Mesenchymal stem cell (in vitro differentiated cells and primary cell): ENCODE measurements around the gene SLC25A39.

Source experiments
- DNase-seq: peaks from one replicate; pipeline ENCODE4 v3.0.0-alpha.2; 2013
- H2AFZ ChIP-seq: one replicate; pipeline ENCODE4 v1.6.1; 2013; ENCODE audit warnings: low read depth, mild to moderate bottlenecking, control low read depth, inconsistent platforms, low read length, moderate library complexity
- H2AK5ac ChIP-seq: 2 replicates; pipeline ENCODE4 v1.6.1; 2013; ENCODE audit warnings: low read length, moderate library complexity, mild to moderate bottlenecking, inconsistent platforms; ENCODE audit not compliant: severe bottlenecking
- H2BK120ac ChIP-seq: one replicate; pipeline ENCODE4 v1.6.1; 2013; ENCODE audit warnings: low read depth, mild to moderate bottlenecking, inconsistent platforms, low read length, moderate library complexity
- H2BK12ac ChIP-seq, 2 experiments: one replicate each; pipeline ENCODE4 v1.6.1; 2013; ENCODE audit warnings: inconsistent platforms in 2 of 2, low read length in 2 of 2, mild to moderate bottlenecking in 2 of 2, moderate library complexity in 2 of 2, control low read depth in 1 of 2
- H2BK15ac ChIP-seq: one replicate; pipeline ENCODE4 v1.6.1; 2013; ENCODE audit warnings: mild to moderate bottlenecking, low read depth, inconsistent platforms; ENCODE audit not compliant: poor library complexity, severe bottlenecking
- H2BK5ac ChIP-seq: 2 replicates; pipeline ENCODE4 v1.6.1; 2013; ENCODE audit warnings: low read depth, mild to moderate bottlenecking, low read length, control low read depth, inconsistent platforms; ENCODE audit not compliant: poor library complexity, severe bottlenecking
- H3K14ac ChIP-seq, 2 experiments: one replicate each; pipeline ENCODE4 v1.6.1; 2013; ENCODE audit warnings: inconsistent platforms in 2 of 2, low read length in 2 of 2, control low read depth in 1 of 2, mild to moderate bottlenecking in 1 of 2, moderate library complexity in 1 of 2
- H3K18ac ChIP-seq, 2 experiments: one replicate each; pipeline ENCODE4 v1.6.1; 2013; ENCODE audit warnings: inconsistent platforms in 2 of 2, low read length in 2 of 2, control low read depth in 1 of 2, low read depth in 1 of 2, mild to moderate bottlenecking in 1 of 2
- H3K23ac ChIP-seq, 2 experiments: one replicate each; pipeline ENCODE4 v1.6.1; 2013; ENCODE audit warnings: inconsistent platforms in 2 of 2, low read length in 2 of 2, mild to moderate bottlenecking in 2 of 2, moderate library complexity in 2 of 2, control low read depth in 1 of 2
- H3K27ac ChIP-seq: 2 replicates; pipeline ENCODE4 v1.5.1; 2013; ENCODE audit warnings: mild to moderate bottlenecking, moderate library complexity, low read length, control low read depth, inconsistent platforms; ENCODE audit not compliant: poor library complexity, severe bottlenecking
- H3K27me3 ChIP-seq, 2 experiments: 2 replicates each; pipeline versions ENCODE4 v1.6.1 to v1.7.0; 2013; ENCODE audit warnings: low read length in 2 of 2, mild to moderate bottlenecking in 2 of 2, moderate library complexity in 2 of 2, control low read depth in 1 of 2, inconsistent platforms in 1 of 2; ENCODE audit not compliant: control insufficient read depth in 1 of 2, insufficient read depth in 1 of 2
- H3K36me3 ChIP-seq, 2 experiments: 2 replicates each; pipeline versions ENCODE4 v1.6.1 to v1.7.0; 2013; ENCODE audit warnings: low read length in 2 of 2, control low read depth in 1 of 2, inconsistent platforms in 1 of 2, low read depth in 1 of 2, mild to moderate bottlenecking in 1 of 2; ENCODE audit not compliant: insufficient read depth in 2 of 2, control insufficient read depth in 1 of 2
- H3K4ac ChIP-seq, 2 experiments: one replicate each; pipeline ENCODE4 v1.6.1; 2013; ENCODE audit warnings: inconsistent platforms in 2 of 2, low read length in 2 of 2, mild to moderate bottlenecking in 2 of 2, moderate library complexity in 2 of 2, control low read depth in 1 of 2, low read depth in 1 of 2
- H3K4me1 ChIP-seq: 2 replicates; pipeline ENCODE4 v1.6.1; 2013; ENCODE audit warnings: low read depth, low read length, control low read depth; ENCODE audit not compliant: control insufficient read depth, insufficient read depth
- H3K4me2 ChIP-seq: 2 replicates; pipeline ENCODE4 v1.6.1; 2013; ENCODE audit warnings: low read length, mild to moderate bottlenecking, inconsistent platforms; ENCODE audit not compliant: poor library complexity, severe bottlenecking
- H3K4me3 ChIP-seq, 2 experiments: 2 replicates each; pipeline versions ENCODE4 v1.5.1 to v1.7.0; 2013; ENCODE audit warnings: low read length in 2 of 2, mild to moderate bottlenecking in 2 of 2, control low read depth in 1 of 2, low read depth in 1 of 2; ENCODE audit not compliant: insufficient read depth in 1 of 2
- H3K79me1 ChIP-seq: replicated peaks from 2 replicates; pipeline ENCODE4 v1.6.1; 2013; ENCODE audit warnings: mild to moderate bottlenecking, control low read depth, low read length, inconsistent platforms; ENCODE audit not compliant: poor library complexity, severe bottlenecking
- H3K9ac ChIP-seq: 2 replicates; pipeline ENCODE4 v1.7.0; 2013; ENCODE audit warnings: mild to moderate bottlenecking, low read length, moderate library complexity
- H3K9me3 ChIP-seq: 2 replicates; pipeline ENCODE4 v1.7.0; 2013; ENCODE audit warnings: mild to moderate bottlenecking, low read length; ENCODE audit not compliant: control insufficient read depth
- H4K8ac ChIP-seq: one replicate; pipeline ENCODE4 v1.6.1; 2013; ENCODE audit warnings: inconsistent platforms, mild to moderate bottlenecking, low read length, moderate library complexity
- H4K91ac ChIP-seq: one replicate; pipeline ENCODE4 v1.6.1; 2013; ENCODE audit warnings: mild to moderate bottlenecking, low read length, inconsistent platforms
- WGBS: methylation state at CpG from one replicate; pipeline ENCODE4 v1.1.7; 2013; ENCODE audit warnings: mixed read lengths; 5-methylcytosine and 5-hydroxymethylcytosine counted together

Gene SLC25A39

GRCh38 chr17:44323359-44324091, 1.1 kb downstream of the SLC25A39 start:
- H3K23ac ChIP-seq = peak overlapping the region; percentile 65 to 98
- peak overlapping the region; percentile 92 for H3K4me3 ChIP-seq
- H4K8ac ChIP-seq = no peak overlapping the region
- peak overlapping the region; percentile 87 for H3K9ac ChIP-seq
- H3K18ac ChIP-seq = peak overlapping the region in 1 of 2 experiments; percentile 53
- H3K14ac ChIP-seq = peak overlapping the region in 1 of 2 experiments; percentile 92
- 75% methylated on average over 24 of the region's 27 CpGs for WGBS
- no peaks in the 10 kb centered on the region for H3K27me3 ChIP-seq
- no peaks in the 10 kb centered on the region for H3K9me3 ChIP-seq
- H3K27ac ChIP-seq = no peak overlapping the region
- peak overlapping the region; percentile 65 for H2BK15ac ChIP-seq
- H2BK5ac ChIP-seq = no peak overlapping the region
- H3K79me1 ChIP-seq = peaks cover 28% of the 10 kb centered on the region
- H2BK120ac ChIP-seq = no peak overlapping the region
- peak overlapping the region in 1 of 2 experiments; percentile 77 for H2BK12ac ChIP-seq
- peak overlapping the region; percentile 96 for H3K4me2 ChIP-seq
- peaks cover 33 to 41% of the 10 kb centered on the region in 2 experiments for H3K36me3 ChIP-seq
- DNase-seq = no peak
- peak overlapping the region; percentile 28 for H4K91ac ChIP-seq
- H2AK5ac ChIP-seq = no peak overlapping the region
- H3K4ac ChIP-seq = peak overlapping the region; percentile 21 to 90
- peaks cover 20% of the 10 kb centered on the region for H3K4me1 ChIP-seq
- no peak overlapping the region for H2AFZ ChIP-seq

- no peak overlapping the region for H2BK120ac ChIP-seq
- WGBS = 97% methylated on average over 11 of the region's 11 CpGs
These were observed 2.3 kb downstream of the SLC25A39 start for GRCh38 chr17:44322236-44322895.

GRCh38 chr17:44321246-44322120, 3.1 kb downstream of the SLC25A39 start:
- WGBS = 95% methylated on average over 19 of the region's 21 CpGs
- no peak overlapping the region for H2BK5ac ChIP-seq
- no peak overlapping the region for H3K23ac ChIP-seq
- H3K27ac ChIP-seq = no peak overlapping the region
- no peaks in the 10 kb centered on the region for H3K9me3 ChIP-seq
- peaks cover 33 to 48% of the 10 kb centered on the region in 2 experiments for H3K36me3 ChIP-seq
- H4K8ac ChIP-seq = no peak overlapping the region
- H2AFZ ChIP-seq = no peak overlapping the region
- no peak overlapping the region for H2BK120ac ChIP-seq
- H3K9ac ChIP-seq = no peak overlapping the region
- H3K14ac ChIP-seq = no peak overlapping the region
- peaks cover 28% of the 10 kb centered on the region for H3K79me1 ChIP-seq
- H3K27me3 ChIP-seq = peaks cover 16 to 19% of the 10 kb centered on the region in 2 experiments
- no peak overlapping the region for H2BK15ac ChIP-seq
- H2AK5ac ChIP-seq = no peak overlapping the region
- H3K4me1 ChIP-seq = peaks cover 21% of the 10 kb centered on the region
- no peak for DNase-seq
- no peak overlapping the region for H3K4me3 ChIP-seq
- no peak overlapping the region for H3K4me2 ChIP-seq
- H2BK12ac ChIP-seq = no peak overlapping the region
- no peak overlapping the region for H4K91ac ChIP-seq
- H3K18ac ChIP-seq = no peak overlapping the region
- H3K4ac ChIP-seq = no peak overlapping the region

More at GRCh38 chr17:44322236-44322895, 2.3 kb downstream of the SLC25A39 start:
- peaks cover 28% of the 10 kb centered on the region for H3K79me1 ChIP-seq
- no peak overlapping the region for H3K4me3 ChIP-seq
- H3K4me2 ChIP-seq = no peak overlapping the region
- no peak overlapping the region for H2BK5ac ChIP-seq
- no peak overlapping the region for H3K23ac ChIP-seq
- H3K4ac ChIP-seq = no peak overlapping the region
- peaks cover 33 to 48% of the 10 kb centered on the region in 2 experiments for H3K36me3 ChIP-seq
- H3K9ac ChIP-seq = no peak overlapping the region
- no peak overlapping the region for H2AFZ ChIP-seq
- no peak for DNase-seq
- no peak overlapping the region for H3K18ac ChIP-seq
- H4K91ac ChIP-seq = no peak overlapping the region
- H2BK15ac ChIP-seq = no peak overlapping the region
- H3K27ac ChIP-seq = no peak overlapping the region
- no peak overlapping the region for H2BK12ac ChIP-seq
- peaks cover 8 to 10% of the 10 kb centered on the region in 2 experiments for H3K27me3 ChIP-seq
- no peak overlapping the region for H3K14ac ChIP-seq
- H4K8ac ChIP-seq = no peak overlapping the region
- no peak overlapping the region for H2AK5ac ChIP-seq
- peaks cover 20% of the 10 kb centered on the region for H3K4me1 ChIP-seq
- H3K9me3 ChIP-seq = no peaks in the 10 kb centered on the region
